DMS 273 (cell line): ENCODE data around the gene EFTUD2.

Experiments used
- DNase-seq: peaks from one replicate; lab custom pipeline; 2025; ENCODE audit not compliant: unreplicated experiment; lab: John Stamatoyannopoulos, UW

EFTUD2 gene

DNA sequence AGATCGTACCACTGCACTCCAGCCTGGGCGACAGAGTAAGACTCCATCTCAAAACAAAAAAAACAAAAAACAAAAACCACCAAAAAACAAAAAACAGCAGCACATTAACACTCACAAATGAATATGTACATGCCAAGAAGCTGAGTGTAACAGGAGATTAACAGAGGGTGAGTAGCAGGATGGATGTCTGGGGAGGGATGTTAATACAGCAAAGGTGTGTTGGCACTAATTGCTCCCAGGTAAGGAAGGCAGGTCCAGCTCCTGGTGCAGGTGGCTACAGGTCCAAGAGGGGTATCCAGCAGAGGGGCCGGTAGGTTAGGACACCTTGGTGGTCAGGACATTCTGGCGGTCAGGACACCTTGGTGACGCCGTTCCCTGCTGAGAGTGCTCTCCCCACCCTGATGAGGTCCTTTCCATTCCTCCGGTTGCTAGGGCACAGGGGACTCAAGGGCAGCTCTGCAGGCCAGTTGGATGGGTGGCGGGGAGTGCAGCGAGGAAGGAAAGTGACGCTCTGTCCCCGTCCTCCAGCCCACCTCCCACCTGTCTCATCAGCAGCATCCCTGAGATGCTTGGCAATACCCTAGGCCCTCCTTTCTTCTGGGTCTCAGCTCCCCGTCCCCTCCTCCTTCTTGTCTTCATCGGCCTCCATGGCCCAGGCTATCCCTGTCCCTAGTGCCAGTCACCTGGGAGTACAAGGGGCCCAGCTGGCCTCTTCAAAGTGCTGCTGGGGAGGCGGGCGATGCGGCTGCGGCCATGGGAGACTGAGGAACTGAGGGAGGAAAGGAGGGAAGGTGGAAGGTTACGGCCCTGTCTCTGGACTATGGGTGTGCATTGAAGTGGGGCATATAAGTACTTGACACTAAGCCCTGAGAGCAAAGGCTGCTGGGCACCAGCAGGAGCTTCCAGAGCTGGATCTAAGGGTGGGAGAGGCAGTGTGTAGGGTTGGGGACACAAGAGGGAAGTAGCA lies 26.8 kb upstream of the EFTUD2 start:
- DNase-seq = no peak

DNA sequence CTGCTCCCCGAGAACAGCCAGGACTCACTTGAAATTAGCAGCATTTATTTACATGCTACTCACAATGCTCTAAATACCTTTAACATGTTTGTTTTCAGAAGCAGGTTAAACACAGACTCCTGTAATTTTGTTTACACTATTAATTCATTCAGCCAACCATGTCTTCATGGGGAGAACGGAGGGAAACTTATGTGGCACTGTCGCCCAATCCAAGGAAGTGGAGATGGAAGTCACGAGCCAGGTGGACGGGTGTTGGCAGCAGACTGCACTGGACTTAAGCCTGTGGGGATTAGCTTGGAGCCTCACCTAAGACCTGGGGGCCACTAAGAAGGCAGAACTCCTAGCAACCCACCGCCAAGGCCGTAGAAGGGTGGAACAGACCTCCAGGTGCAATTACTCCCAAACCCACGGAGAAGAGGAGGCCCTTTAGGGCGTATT lies 24.9 kb upstream of the EFTUD2 start:
- DNase-seq = no peak

DNA sequence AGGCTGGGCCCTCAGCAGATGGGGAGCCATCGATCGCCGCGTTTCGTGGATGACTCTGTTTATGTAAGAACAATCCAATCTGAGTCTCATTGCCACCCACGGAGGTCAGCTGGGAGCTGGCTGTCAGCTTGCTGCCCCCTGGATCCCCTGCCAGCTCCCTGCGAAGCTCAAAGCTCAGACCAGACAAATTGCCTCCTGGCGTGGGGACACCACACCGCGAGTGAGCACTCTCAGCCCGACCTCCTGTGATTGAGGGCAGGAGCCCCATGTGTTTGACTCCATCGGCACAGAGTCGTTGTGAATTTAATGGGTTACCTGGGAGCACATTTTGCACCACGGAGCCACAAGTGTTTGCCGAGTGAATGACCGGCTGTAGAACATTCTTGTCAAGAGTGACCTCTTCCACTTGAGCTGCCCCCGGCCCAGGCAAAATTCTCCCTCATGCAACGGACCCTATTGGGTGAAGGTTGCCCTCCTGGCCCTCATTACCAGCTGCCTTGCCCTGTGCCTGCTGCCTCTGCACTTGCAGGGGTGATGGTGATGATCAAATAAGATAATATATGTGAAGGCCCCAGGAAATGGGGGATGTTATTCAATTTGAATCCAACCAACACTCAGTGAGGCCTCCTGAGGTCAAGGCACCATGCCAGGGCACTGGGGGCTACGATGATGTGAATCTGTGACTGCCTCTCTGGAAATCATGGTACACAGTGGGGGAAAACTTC lies 23.7 kb upstream of the EFTUD2 start:
- DNase-seq = peak; percentile 57

DNA sequence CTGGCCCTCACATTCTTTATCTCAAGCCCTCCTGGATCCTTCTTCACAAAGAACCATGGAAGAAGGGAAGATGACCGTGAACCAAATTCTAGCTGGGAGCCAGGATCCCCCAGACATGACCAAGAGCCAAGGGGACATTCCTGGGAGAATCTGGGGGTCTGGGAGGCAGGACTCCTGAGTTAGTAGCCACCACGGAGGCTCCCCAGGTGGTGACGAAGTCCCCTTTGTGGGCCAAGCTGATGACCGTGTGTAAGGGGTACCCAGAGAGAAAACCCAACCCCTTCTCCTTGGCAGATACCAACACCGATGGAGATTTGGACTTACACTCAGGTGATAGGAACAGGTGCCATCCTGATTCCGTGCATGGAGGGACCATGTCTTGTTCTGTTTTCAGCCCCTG lies 22.9 kb upstream of the EFTUD2 start:
- no peak for DNase-seq

DNA sequence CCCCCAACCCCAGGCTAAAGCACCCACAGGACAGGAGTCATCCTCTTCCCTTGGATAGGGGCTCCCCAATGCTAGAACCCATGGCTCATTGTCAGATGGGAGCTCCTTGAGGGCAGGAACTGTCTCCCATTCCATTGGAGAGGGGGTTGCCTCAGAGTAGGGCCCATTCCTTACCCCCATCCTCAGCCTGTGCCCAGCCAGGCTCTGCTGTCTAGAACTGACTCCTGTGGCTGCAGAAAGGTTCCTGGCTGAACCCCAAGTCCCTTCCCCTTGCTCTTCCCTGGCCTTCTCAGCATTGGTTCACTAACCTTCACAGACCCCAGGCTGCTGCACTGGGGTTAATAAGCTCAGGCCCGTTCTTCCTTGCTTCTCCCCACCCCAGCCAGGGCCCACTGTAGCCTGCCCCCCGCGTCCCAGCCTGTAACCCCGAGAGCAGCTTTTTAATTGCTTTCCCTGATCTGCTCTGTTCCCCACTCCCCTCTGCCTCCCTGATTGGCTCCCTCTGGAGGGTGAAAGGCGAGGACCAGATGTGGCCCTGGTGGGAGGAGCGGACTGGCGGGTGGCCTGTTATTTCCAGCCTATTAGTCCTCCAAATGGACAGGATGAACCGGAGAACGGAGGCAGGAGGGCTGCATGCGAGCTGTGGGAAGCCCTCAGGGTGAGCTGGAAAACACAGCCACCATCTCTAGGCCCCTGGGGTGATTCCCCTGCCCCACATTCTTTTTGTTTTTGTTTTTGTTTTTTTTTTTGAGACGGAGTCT lies 22.1 kb upstream of the EFTUD2 start:
- DNase-seq = peak; percentile 82

DNA sequence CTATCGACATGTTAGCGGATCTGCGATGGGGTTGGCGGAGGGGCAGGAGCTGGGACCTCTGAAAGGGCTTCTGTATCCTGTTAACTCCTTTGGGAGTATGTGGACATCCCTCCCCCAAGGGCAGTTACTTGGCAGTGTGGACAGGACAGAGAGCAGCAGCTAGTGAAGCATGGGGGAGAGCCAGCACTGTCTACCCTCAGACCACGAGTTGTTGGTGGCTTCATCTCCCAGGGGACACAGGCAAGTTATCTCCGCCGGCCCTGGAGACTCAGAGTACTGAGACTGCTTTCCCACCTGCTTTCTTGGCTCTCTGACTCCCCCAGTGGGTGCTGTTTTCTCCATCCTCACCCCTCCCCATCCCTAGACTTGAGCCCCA lies 21.3 kb upstream of the EFTUD2 start:
- DNase-seq = no peak

DNA sequence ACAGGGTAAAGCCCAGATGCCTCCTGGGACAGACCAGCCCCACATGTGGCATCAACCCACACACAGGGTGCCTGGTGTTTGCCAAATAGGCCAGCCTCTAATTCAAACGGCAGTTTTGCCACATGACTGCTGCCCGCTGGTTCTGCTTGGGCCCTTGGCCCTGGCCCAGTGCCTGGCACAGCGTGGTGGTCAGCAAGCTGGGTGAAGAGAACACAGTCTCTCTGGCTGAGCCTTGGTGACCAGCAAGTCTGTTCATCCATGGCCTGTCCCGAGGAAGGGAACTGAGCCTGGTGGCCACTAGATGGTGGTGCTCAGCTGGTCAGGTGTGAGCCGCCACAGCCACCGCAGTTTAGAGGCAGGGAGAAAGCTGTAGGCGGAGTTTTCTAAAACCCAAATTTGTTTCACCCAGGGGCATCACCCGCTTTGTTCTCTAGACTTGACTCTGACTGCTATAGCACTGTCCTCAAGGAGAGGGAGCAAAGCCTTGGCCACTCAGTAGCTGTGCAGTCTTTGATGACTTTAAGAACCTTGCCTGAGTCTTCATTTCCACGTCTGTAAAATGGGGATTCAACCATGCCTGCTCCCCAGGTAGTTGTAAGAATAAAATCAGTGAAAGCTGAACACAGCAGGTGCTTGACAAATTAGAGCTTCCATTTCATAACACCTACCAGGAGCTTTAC lies 20.8 kb upstream of the EFTUD2 start:
- peak; percentile 89 for DNase-seq

DNA sequence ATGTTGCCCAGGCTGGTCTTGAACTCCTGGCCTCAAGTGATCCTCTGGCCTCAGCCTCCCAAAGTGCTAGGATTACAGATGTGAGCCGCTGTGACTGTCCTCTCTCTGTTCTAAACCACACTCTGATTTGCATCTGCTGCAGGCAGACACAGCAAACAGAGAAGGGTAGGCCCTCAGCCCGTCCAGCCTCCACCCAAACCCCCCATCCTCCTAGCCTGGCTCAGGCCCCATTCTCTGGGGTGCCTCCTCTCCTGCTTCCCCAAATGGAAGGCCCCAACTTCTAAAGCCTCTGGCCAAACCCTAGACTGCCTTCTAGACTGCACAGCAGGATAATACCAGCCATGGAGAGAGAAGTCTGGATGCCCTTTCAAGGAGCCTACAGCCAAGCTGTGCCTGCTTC lies 20.2 kb upstream of the EFTUD2 start:
- no peak for DNase-seq

DNA sequence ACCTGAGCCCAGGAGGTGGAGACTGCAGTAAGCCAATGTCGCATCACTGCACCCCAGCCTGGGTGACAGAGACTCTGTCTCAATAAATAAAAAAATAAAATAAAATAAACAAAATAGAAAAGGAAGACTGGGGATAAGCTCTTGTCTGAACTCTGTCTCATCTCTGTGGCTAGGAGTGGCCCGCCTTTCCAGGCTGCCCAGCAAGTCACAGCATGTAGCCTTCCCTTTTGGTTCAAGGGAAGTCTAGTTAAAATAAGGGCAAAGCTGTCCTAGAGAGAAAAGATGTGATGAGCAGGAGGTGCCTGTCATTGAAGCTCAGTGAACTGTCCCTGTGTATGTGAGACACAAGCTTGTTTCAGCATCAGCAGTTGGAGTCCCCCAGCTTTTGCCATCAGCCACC lies 18.8 kb upstream of the EFTUD2 start:
- DNase-seq = no peak

DNA sequence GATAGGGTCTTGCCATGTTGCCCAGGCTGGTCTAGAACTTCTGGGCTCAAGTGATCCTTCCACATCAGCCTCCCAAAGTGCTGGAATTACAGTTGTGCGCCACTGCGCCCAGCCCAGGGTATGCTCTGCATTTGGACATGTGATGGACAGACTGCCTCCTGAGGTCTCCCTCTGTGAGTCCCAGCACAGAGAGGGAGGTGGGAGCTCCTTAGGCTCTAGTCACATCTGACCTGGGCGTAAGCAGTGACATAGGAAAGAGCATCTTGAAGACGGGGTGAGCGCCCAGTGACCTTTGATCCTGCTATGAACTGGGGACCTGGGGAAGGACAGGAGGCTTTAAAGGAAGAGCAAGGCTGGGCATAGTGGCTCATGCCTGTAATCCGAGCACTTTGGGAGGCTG lies 18.2 kb upstream of the EFTUD2 start:
- DNase-seq = no peak

DNA sequence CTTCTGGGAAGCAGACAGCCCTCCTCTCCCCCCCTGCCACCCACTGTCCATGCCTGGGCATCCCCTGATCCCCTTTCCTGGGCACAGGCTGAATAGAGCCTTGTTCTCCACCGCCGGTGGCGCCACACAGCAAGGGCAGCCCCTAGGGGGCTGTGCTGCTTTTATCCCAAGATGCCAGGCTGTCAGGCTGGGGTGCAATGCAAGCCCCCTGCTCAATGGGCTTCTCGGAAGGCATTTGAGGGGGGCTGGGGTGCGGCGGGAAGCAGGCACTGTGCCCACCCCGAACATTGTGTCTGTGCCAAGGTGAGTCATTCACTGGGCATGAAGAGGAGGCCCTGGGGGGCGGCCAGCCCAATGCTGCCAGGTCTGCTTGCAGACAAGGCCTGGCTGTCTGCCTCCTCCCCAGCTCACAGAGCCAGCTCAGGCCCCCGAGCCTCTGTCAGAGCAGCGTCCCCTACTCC lies 17.6 kb upstream of the EFTUD2 start:
- peak; percentile 71 for DNase-seq

DNA sequence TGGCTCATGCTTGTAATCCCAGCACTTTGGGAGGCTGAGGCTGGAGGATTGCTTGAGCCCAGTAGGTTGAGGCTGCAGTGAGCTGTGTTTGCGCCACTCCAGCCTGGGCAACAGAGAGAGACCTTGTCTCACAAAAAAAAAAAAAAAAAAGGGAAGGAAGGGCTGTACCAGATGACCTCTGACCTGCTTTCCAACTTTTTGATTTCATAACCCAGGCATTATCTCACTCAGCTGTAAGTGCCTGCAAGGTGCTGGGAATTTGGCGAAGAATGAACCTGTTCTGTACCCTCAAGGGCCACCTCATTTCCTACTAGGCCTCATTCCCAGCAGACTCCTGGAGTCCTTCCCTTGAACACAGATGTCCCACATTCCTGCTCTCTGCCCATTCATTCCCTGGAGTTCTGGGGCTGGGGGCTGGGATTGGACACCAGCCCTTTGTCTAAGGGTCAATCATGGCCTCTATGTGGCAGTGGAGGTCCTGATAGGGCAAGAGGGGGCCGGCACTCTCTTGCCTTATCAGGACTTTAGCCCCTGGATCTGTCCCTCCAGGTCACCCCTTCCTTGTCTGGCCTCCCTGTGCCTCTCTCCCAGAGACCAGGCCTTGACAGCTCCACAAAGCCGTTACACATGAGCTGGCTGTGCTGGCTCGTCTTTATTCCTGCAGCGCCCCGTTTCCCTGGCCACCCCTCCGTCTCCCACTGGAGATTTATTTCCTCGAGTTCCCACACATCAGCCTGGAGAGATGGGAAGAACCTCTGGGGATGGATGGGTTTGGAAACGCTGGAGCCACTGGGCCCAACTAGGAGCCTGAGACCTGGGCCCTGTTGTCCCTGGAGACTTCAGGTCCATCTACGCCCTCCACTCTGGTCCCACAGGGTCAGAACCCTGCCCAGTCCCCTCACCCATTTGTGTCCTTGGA lies 16.9 kb upstream of the EFTUD2 start:
- no peak for DNase-seq

DNA sequence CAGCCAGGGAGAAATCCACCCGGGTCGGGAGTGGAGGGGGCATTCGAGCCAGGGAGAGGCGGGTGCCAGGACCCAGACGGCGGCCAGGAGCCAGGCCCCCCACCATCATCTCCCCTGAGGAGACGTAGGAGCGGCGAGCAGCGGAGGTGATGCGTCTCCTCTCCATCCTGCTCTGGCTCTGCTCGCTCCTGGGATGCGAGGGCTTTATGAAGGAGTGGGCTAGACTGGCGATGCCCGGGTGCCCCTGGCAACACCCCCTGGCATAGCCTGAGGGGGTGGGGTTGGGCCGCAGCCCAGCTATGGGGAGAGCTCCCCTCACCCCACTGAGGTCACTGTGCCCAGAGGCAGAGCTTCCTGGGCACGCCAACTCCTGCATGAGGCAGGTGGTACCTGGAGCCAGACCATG lies 16.1 kb upstream of the EFTUD2 start, which contains the start of gene GFAP:
TSS of gene GFAP (minus strand) at position 180 of the 406 bp plus-strand sequence. CDS start at position 166, 14 bp downstream.
- DNase-seq = no peak

DNA sequence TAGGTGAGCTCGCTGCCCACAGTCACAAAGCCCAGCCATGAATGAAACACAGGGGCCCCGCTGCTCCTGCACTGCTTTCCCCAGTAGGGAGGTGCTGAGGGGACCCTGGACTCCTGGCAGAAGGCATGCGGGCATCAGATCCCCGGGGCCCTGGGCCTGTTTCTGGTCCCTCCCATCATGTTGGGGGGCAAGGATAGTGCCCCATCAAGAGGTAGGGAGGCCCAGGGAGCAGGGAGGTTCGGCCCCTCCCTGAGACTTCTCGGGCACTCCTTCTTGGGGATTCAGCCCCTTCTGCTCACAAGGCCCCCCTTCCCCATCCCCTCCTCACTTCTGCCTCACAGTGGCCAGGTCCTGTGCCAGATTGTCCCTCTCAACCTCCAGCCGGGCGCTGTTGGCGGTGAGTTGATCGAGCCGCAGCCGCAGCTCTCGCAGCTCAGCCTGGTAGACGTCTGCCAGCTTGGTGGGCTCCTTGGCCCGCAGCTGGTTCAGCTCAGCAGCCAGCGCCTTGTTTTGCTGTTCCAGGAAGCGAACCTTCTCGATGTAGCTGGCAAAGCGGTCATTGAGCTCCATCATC lies 15.5 kb upstream of the EFTUD2 start:
- DNase-seq = no peak

DNA sequence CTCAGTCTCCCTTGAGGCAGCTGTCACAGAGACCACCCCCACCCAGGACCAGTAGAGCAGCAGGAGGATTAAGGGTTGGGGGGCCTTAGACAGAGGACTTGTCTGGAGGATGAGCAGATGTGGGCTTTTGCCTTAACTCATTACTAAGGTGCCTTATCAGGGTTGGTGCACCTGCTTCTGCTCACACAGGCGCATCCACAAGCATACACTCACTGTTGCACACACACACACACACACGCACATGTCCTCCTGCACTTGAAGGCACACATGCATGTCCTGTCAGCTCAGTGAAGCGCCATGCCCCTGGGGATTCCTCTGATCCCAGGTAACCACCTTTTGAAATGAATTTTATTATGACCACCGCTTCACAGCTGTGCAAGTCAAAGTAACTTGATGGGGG lies 14.9 kb upstream of the EFTUD2 start:
- DNase-seq = no peak

DNA sequence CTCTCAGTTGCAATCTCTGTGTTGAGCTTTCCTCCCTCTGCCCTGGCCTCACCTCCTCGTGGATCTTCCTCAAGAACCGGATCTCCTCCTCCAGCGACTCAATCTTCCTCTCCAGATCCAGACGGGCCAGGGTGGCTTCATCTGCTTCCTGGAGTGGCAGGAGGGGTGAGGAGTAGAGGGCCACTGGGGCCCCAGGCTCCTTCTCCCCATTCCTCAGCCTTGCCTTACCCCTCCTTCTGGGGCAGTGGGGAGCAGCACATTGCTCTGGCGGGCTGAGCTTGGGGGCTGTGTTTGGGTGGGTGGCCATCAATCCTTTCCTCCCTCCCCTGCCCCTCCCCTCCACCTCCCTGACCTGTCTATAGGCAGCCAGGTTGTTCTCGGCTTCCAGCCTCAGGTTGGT lies 14.4 kb upstream of the EFTUD2 start:
- DNase-seq = no peak

DNA sequence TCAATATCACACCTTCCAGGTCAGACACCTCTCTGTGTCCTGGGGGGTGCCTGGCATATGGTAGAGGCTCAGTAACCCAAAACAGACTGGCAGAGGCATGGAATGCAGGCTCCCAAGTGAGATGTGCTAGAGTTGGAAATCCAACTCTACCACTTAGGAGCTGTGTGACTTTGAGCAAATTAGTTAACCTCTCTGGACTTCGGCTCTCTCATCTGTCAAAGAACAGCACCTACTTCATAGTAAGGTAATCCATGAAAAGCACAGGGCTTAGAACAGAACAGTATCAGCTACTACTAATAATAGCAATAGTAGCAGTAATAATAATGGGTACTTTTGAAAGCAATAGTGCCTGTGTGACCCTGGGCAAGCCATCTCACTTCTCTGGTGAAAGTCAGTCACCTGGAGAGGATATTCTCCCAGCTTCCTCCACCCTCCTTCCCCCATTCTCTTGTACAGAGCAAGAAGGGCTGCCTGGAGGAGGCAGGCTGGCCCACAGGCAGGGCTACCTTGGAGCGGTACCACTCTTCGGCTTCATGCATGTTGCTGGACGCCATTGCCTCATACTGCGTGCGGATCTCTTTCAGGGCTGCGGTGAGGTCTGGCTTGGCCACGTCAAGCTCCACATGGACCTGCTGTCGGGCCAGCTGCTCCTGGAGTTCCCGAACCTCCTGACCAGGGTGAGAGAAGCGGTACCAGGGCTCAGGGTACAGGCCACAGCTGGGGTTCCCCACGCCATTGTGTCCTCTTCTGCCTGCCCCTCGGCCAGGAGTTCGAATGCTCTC lies 13.7 kb upstream of the EFTUD2 start:
- DNase-seq = no peak
